Small intestine (tissue), 7 donors: Measurements from ENCODE around the gene RPP38. TPM values are rescaled to one million over a fixed set of nuclear protein-coding genes. Genes with fewer than 3 reads are reported as not detected.

Source experiments
- DNase-seq, 2 donors: peaks; one replicate each; pipeline versions ENCODE4 v3.0.0 to v3.0.0-alpha.2; 2013
- FAIRE-seq: peaks from 2 replicates; lab custom pipeline; 2012; peaks lifted over from hg19 to GRCh38; lab: Jason Lieb, UNC
- H3K27ac ChIP-seq, 3 donors: one replicate each; pipeline ENCODE4 v1.5.1; 2013; ENCODE audit warnings: low read length in 2 of 3, mild to moderate bottlenecking in 2 of 3, control low read depth in 1 of 3, inconsistent platforms in 1 of 3, low read depth in 1 of 3, moderate library complexity in 1 of 3
- H3K27me3 ChIP-seq, 3 donors: one replicate each; pipeline ENCODE4 v1.6.1; 2013; ENCODE audit warnings: low read length in 3 of 3, inconsistent platforms in 1 of 3; ENCODE audit not compliant: control insufficient read depth in 3 of 3, insufficient read depth in 3 of 3
- H3K36me3 ChIP-seq, 3 donors: one replicate each; pipeline ENCODE4 v1.6.1; 2013; ENCODE audit warnings: low read length in 3 of 3, inconsistent platforms in 1 of 3, low read depth in 1 of 3, mild to moderate bottlenecking in 1 of 3, moderate library complexity in 1 of 3; ENCODE audit not compliant: control insufficient read depth in 3 of 3, insufficient read depth in 2 of 3
- H3K4me1 ChIP-seq, 3 donors: one replicate each; pipeline ENCODE4 v1.6.1; 2013; ENCODE audit warnings: low read length in 2 of 3, inconsistent platforms in 1 of 3, low read depth in 1 of 3, mild to moderate bottlenecking in 1 of 3, moderate library complexity in 1 of 3; ENCODE audit not compliant: control insufficient read depth in 3 of 3, insufficient read depth in 2 of 3
- H3K4me3 ChIP-seq, 3 donors: one replicate each; pipeline ENCODE4 v1.5.1; 2013; ENCODE audit warnings: low read length in 3 of 3, control low read depth in 1 of 3, inconsistent platforms in 1 of 3, low read depth in 1 of 3, mild to moderate bottlenecking in 1 of 3, moderate library complexity in 1 of 3
- H3K9me3 ChIP-seq, 2 donors: one replicate each; pipeline ENCODE4 v1.6.1; 2013; ENCODE audit warnings: low read depth in 1 of 2, low read length in 1 of 2; ENCODE audit not compliant: control insufficient read depth in 2 of 2, insufficient read depth in 1 of 2
- WGBS, 3 donors: extraction: QIAGEN DNeasy Blood & Tissue Kit; methylation state at CpG; one replicate each; pipeline ENCODE4 v1.1.7; 2013; 5-methylcytosine and 5-hydroxymethylcytosine counted together
- polyA plus RNA-seq, 4 donors: library from polyadenylated mRNA; stranded (reverse) in 3 of 4; unstranded in 1 of 4; fragments of 200-250 nt in 3 of 4; fragments of 120-200 nt in 1 of 4; gene quantifications; one replicate each; pipeline versions ENCODE4 v1.2.1 to v1.2.3, GENCODE V29; 2013
- donor health status: healthy with polysubstance abuse.
- donor health status: control.
- donor health status: control.
- donor health status: Bipolar disorder and iron deficiency.
- donor health status: healthy.

The RPP38 gene
- polyA plus RNA-seq, 4 donors, result 20.8 to 32.4 (median 25.9) TPM

DNA sequence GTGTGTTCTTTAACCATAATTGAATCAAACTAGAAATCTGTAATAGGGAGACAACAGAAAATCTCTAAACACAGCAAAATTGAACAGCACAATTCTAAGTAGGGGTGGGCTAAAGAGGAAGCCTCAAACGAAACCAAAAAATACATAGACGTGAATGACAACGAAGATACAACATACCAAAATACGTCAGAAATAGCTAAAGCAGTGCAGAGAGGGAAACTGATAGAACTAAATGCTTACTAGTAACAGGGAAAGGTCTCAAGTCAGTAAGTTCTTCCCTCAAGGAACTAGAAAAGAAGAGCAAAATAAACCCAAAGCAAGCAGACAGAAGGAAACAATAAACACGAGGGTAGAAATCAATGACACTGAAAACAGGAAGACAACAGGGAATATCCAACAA, 19.1 kb downstream of the RPP38 start:
- DNase-seq, result no peak
- Histone ChIP-seq H3K9me3 (no peaks in the 10 kb centered on the region), H3K36me3 (peaks cover 7 to 29% (median 12%) of the 10 kb centered on the region in 3 donors), H3K27me3 (no peaks in the 10 kb centered on the region), H3K4me3 (no peak overlapping the region), H3K27ac (no peak overlapping the region), H3K4me1 (no peaks in the 10 kb centered on the region)
- no peak for FAIRE-seq
- 85 to 97% (median 96%) methylated on average over 5 of the region's 5 CpGs for WGBS, 3 donors

- DNase-seq (no peak), FAIRE-seq (no peak)
- H3K4me3 ChIP-seq, result no peak overlapping the region
- 76 to 93% (median 77%) methylated on average over 1 of the region's 1 CpG for WGBS, 3 donors
- no peaks in the 10 kb centered on the region for H3K27me3 ChIP-seq
- H3K9me3 ChIP-seq, result no peaks in the 10 kb centered on the region
- no peak overlapping the region for H3K27ac ChIP-seq
- H3K4me1 ChIP-seq, result no peaks in the 10 kb centered on the region
- peaks cover 7 to 22% (median 8%) of the 10 kb centered on the region in 3 donors for H3K36me3 ChIP-seq
Measured at GRCh38 chr10:15118615-15119014, 21.5 kb downstream of the RPP38 start.

GRCh38 chr10:15120523-15120922, 23.4 kb downstream of the RPP38 start:
- Histone ChIP-seq H3K9me3 (no peaks in the 10 kb centered on the region), H3K36me3 (peaks cover 11 to 25% (median 12%) of the 10 kb centered on the region in 3 donors), H3K27ac (no peak overlapping the region), H3K4me1 (no peaks in the 10 kb centered on the region), H3K4me3 (no peak overlapping the region), H3K27me3 (no peaks in the 10 kb centered on the region)
- FAIRE-seq (no peak), DNase-seq (no peak)
- 94 to 95% (median 95%) methylated on average over 5 of the region's 5 CpGs for WGBS, 3 donors

GRCh38 chr10:15121707-15122106, 24.6 kb downstream of the RPP38 start:
- Histone ChIP-seq H3K36me3 (peaks cover 12 to 36% (median 12%) of the 10 kb centered on the region in 3 donors), H3K9me3 (peaks cover 0 to 4% of the 10 kb centered on the region in 2 donors), H3K27me3 (no peaks in the 10 kb centered on the region), H3K27ac (no peak overlapping the region), H3K4me1 (no peaks in the 10 kb centered on the region), H3K4me3 (no peak overlapping the region)
- no peak for FAIRE-seq
- WGBS, 3 donors, result 93 to 100% (median 94%) methylated on average over 1 of the region's 1 CpG
- no peak for DNase-seq

GRCh38 chr10:15122477-15123030, 25.4 kb downstream of the RPP38 start:
- no peak for DNase-seq
- Histone ChIP-seq H3K4me1 (no peaks in the 10 kb centered on the region), H3K36me3 (peaks cover 10 to 40% (median 10%) of the 10 kb centered on the region in 3 donors), H3K4me3 (no peak overlapping the region), H3K27ac (no peak overlapping the region), H3K9me3 (peaks cover 0 to 4% of the 10 kb centered on the region in 2 donors), H3K27me3 (no peaks in the 10 kb centered on the region)
- FAIRE-seq, result no peak
- 84 to 94% (median 89%) methylated on average over 9 of the region's 9 CpGs for WGBS, 3 donors

DNA sequence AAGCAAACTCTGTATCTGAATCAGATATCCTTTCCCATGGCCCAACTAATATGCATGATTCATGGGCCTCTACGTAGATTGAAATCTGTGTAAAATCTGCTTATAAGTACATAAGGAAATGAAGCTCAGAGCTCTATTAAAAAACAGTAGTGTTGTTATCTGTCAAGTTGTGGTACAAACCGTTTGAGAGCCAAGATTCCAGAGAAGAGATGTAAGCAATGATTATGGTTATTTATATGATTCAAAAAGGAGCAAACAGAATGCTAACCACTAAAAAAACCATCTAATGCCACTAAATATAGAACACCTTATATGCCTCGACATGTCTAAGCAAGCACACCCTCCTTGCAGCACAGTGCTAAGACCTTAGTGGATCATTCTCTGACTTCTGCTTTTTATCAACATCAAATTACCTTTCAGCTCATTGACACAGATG, 26.6 kb downstream of the RPP38 start:
- H3K4me1 ChIP-seq, result no peaks in the 10 kb centered on the region
- FAIRE-seq, result no peak
- DNase-seq, result no peak
- peaks cover 0 to 4% of the 10 kb centered on the region in 2 donors for H3K9me3 ChIP-seq
- no peak overlapping the region for H3K27ac ChIP-seq
- H3K4me3 ChIP-seq, result no peak overlapping the region
- no peaks in the 10 kb centered on the region for H3K27me3 ChIP-seq
- peaks cover 10 to 40% (median 10%) of the 10 kb centered on the region in 3 donors for H3K36me3 ChIP-seq
- 53 to 68% (median 57%) methylated on average over 3 of the region's 3 CpGs for WGBS, 3 donors

GRCh38 chr10:15124190-15124589, 27.0 kb downstream of the RPP38 start:
- peaks cover 0 to 4% of the 10 kb centered on the region in 2 donors for H3K9me3 ChIP-seq
- FAIRE-seq (no peak), DNase-seq (no peak)
- H3K36me3 ChIP-seq, result peaks cover 7 to 37% (median 10%) of the 10 kb centered on the region in 3 donors
- H3K4me1 ChIP-seq, result no peaks in the 10 kb centered on the region
- WGBS, 3 donors, result 92 to 97% (median 95%) methylated on average over 9 of the region's 9 CpGs
- H3K4me3 ChIP-seq, result no peak overlapping the region
- no peaks in the 10 kb centered on the region for H3K27me3 ChIP-seq
- no peak overlapping the region for H3K27ac ChIP-seq

DNA sequence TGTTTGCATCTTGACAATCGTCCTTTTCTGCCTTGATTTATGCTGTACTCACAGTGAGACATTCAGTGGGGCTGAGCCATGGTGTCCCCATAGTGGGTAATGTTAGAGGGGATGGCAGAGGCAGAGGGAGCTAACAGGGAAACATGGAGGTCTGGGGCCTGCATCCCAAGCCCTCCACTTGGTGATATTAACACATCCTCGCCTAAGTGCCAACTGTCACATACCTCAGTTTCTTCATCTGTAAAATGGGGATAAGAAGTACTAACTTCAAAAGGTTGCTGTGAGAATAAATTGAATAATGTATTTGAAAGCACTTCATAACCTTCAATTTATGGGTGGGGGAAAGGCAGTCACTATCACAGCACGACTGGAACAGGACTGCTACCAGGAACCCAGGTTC, 27.8 kb downstream of the RPP38 start:
- DNase-seq, result no peak
- H3K4me1 ChIP-seq, result no peaks in the 10 kb centered on the region
- H3K4me3 ChIP-seq, result no peak overlapping the region
- no peaks in the 10 kb centered on the region for H3K27me3 ChIP-seq
- 88 to 91% (median 88%) methylated on average over 3 of the region's 3 CpGs for WGBS, 3 donors
- no peak for FAIRE-seq
- H3K9me3 ChIP-seq, result peaks cover 0 to 4% of the 10 kb centered on the region in 2 donors
- peaks cover 5 to 33% (median 7%) of the 10 kb centered on the region in 3 donors for H3K36me3 ChIP-seq
- H3K27ac ChIP-seq, result no peak overlapping the region

- Histone ChIP-seq H3K4me1 (no peaks in the 10 kb centered on the region), H3K4me3 (no peak overlapping the region), H3K27ac (no peak overlapping the region), H3K27me3 (no peaks in the 10 kb centered on the region), H3K36me3 (peaks cover 7 to 48% (median 17%) of the 10 kb centered on the region in 3 donors), H3K9me3 (peaks cover 0 to 3% of the 10 kb centered on the region in 2 donors)
- FAIRE-seq (no peak), DNase-seq (no peak)
- WGBS, 3 donors, result 97 to 98% (median 97%) methylated on average over 5 of the region's 5 CpGs
Measured at GRCh38 chr10:15131330-15131729, 34.2 kb downstream of the RPP38 start.
